ENCODE data around the gene ZFAND4. TPM values are rescaled to one million over a fixed set of nuclear protein-coding genes. Genes with fewer than 3 reads are reported as not detected.
"Not testable (repeated sequence)": the region's sequence is repeated elsewhere in the genome, so short reads cannot be mapped to it uniquely, and the experiment has no call there.

ZFAND4 gene
- total and polyA plus RNA-seq, 10 of the 15 experiments (the other 5 are each of a cell fraction or from before 2014, with no cell fraction given): 4.7 to 20.8 (median 12.8) TPM

DNA sequence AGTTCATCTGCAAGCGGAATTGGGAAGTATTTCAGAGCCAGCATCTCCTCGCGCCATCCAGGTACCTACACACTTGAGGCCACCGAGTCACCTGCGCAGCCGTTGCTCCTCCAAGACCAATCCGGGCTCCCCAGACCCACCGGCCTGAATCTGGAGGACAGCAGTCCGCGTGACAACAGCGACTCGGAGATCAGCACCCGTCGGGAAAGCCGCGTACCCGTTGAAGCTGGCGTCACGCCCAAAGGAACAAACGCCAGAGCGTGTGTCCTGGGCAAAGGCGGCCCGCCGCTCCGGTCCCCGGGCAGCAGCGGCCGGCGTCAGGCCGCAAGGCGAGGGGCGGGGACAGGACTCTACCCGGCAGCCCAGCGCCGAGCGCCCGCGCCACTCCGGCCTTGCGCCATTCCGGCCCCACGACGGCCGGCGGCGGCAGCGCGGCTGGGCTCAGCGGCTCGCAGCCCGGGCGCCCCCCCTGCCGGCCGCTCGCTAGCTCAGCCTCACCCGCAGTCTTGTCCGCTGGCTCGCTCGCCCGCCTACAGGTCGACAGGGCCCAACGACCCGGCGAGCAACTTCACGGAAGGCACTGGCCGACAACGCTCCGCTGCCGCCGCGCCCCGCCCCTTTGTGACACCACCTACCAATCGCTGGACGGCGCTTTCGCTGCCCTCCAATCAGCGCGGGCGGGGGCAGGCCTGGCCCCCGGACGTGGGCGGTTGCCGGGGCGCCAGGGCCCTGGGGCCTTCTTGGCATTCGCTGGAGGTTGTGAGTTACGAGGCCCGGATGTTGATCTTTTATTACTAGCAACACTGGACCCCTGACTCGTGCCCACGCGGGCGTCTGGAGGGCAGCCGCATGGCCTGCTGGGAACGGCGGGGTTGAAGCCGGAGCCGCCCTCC lies at the start of gene ZFAND4 (continued):
- TF ChIP-seq, protein P1, sequence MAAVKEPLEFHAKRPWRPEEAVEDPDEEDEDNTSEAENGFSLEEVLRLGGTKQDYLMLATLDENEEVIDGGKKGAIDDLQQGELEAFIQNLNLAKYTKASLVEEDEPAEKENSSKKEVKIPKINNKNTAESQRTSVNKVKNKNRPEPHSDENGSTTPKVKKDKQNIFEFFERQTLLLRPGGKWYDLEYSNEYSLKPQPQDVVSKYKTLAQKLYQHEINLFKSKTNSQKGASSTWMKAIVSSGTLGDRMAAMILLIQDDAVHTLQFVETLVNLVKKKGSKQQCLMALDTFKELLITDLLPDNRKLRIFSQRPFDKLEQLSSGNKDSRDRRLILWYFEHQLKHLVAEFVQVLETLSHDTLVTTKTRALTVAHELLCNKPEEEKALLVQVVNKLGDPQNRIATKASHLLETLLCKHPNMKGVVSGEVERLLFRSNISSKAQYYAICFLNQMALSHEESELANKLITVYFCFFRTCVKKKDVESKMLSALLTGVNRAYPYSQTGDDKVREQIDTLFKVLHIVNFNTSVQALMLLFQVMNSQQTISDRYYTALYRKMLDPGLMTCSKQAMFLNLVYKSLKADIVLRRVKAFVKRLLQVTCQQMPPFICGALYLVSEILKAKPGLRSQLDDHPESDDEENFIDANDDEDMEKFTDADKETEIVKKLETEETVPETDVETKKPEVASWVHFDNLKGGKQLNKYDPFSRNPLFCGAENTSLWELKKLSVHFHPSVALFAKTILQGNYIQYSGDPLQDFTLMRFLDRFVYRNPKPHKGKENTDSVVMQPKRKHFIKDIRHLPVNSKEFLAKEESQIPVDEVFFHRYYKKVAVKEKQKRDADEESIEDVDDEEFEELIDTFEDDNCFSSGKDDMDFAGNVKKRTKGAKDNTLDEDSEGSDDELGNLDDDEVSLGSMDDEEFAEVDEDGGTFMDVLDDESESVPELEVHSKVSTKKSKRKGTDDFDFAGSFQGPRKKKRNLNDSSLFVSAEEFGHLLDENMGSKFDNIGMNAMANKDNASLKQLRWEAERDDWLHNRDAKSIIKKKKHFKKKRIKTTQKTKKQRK (IDR thresholded peaks at IDR 0.05; ENCODE audit: low read depth, low read length): no peak
- peak; percentile 87 for TF ChIP-seq DPF2 (IDR thresholded peaks at IDR 0.05)
- peak in 1 of 2 experiments; percentile 98; a peak in 2 of 3 replicates for TF ChIP-seq EGR1 (IDR thresholded peaks at IDR 0.05; ENCODE audit: borderline replicate concordance in 1 of 2, low read depth in 2 of 2, low read length in 2 of 2)
- TF ChIP-seq ZNF24 (IDR thresholded peaks at IDR 0.05): peak; percentile 69
- TF ChIP-seq, protein P2, sequence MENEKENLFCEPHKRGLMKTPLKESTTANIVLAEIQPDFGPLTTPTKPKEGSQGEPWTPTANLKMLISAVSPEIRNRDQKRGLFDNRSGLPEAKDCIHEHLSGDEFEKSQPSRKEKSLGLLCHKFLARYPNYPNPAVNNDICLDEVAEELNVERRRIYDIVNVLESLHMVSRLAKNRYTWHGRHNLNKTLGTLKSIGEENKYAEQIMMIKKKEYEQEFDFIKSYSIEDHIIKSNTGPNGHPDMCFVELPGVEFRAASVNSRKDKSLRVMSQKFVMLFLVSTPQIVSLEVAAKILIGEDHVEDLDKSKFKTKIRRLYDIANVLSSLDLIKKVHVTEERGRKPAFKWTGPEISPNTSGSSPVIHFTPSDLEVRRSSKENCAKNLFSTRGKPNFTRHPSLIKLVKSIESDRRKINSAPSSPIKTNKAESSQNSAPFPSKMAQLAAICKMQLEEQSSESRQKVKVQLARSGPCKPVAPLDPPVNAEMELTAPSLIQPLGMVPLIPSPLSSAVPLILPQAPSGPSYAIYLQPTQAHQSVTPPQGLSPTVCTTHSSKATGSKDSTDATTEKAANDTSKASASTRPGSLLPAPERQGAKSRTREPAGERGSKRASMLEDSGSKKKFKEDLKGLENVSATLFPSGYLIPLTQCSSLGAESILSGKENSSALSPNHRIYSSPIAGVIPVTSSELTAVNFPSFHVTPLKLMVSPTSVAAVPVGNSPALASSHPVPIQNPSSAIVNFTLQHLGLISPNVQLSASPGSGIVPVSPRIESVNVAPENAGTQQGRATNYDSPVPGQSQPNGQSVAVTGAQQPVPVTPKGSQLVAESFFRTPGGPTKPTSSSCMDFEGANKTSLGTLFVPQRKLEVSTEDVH (IDR thresholded peaks at IDR 0.05; ENCODE audit: low read depth, partially characterized antibody): no peak
- TF ChIP-seq ESRRA (IDR thresholded peaks at IDR 0.05; ENCODE audit: low read length): no peak

GRCh38 chr10:45721503-45721902 lies 48.9 kb upstream of the ZFAND4 start:
- H3K4me1 ChIP-seq (ENCODE audit: control insufficient read depth, insufficient read depth, low read length); H3K27me3 ChIP-seq (replicated peaks in 1 of 2; ENCODE audit: control insufficient read depth in 2 of 2, insufficient read depth in 2 of 2, low read length in 1 of 2); POLR2A ChIA-PET; CTCF ChIA-PET; BruUV-seq (replicated peaks); H3K4me2 ChIP-seq (ENCODE audit: control insufficient read depth, insufficient read depth); H4K20me1 ChIP-seq (ENCODE audit: control insufficient read depth, insufficient read depth); intact Hi-C loops (cut with micrococcal nuclease; ENCODE audit: unreplicated experiment); SMC1A ChIA-PET (ENCODE audit: uncharacterized antibody, unreplicated experiment); RAD21 ChIA-PET (ENCODE audit: unreplicated experiment); H2AFZ ChIP-seq (ENCODE audit: control insufficient read depth, low read depth, low read length); H3K27ac ChIP-seq (ENCODE audit: control insufficient read depth, insufficient read depth); H3K36me3 ChIP-seq (ENCODE audit: control insufficient read depth in 2 of 2, insufficient read depth in 2 of 2, low read length in 1 of 2); H3K4me3 ChIP-seq; H3K9me3 ChIP-seq (replicated peaks; ENCODE audit: control insufficient read depth, insufficient read depth, low read length); H3K9ac ChIP-seq (ENCODE audit: control insufficient read depth, insufficient read depth, low read length); FAIRE-seq; ATAC-seq; H3K79me2 ChIP-seq (ENCODE audit: control insufficient read depth, insufficient read depth, low read length); DNase-seq (ENCODE audit: low read depth, low spot score): not testable (repeated sequence)
- in situ Hi-C loops (cut with MboI): loop anchor here (10.0 kb wide), 1 partner anchor 257 kb away; no protein-coding TSS in a partner anchor
- WGBS (ENCODE audit: insufficient coverage, insufficient replicate concordance, low lambda C conversion rate, missing lambda C conversion rate): 67% methylated on average over 8 of the region's 10 CpGs

DNA sequence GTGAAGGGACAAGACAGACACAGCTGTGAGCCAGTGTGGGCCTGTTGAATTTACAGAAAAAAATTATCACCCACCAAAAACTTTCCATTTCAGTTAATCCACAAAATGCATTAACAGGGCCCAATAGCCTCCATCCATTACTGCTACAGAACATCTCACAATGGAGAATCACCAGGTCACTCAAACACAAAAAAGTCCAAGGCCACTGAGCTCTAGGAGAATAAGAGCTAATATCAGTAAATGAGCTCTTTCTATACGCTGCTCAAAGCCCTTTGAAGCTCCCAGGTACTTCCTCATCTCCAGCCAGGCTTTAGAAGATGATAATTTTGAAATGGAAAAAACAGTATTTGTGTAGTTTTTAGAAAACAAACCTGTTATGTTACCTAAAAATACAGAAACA lies 45.1 kb upstream of the ZFAND4 start:
- H3K27ac ChIP-seq (ENCODE audit: control insufficient read depth, insufficient read depth); in situ Hi-C loops (cut with MboI); H3K27me3 ChIP-seq (replicated peaks in 1 of 2; ENCODE audit: control insufficient read depth in 2 of 2, insufficient read depth in 2 of 2, low read length in 1 of 2); H2AFZ ChIP-seq (ENCODE audit: control insufficient read depth, low read depth, low read length); SMC1A ChIA-PET (ENCODE audit: uncharacterized antibody, unreplicated experiment); ATAC-seq; H3K4me3 ChIP-seq; FAIRE-seq; H3K9me3 ChIP-seq (replicated peaks; ENCODE audit: control insufficient read depth, insufficient read depth, low read length); H3K4me1 ChIP-seq (ENCODE audit: control insufficient read depth, insufficient read depth, low read length); CTCF ChIA-PET; DNase-seq (ENCODE audit: low read depth, low spot score); H3K4me2 ChIP-seq (ENCODE audit: control insufficient read depth, insufficient read depth); BruUV-seq (replicated peaks); intact Hi-C loops (cut with micrococcal nuclease; ENCODE audit: unreplicated experiment); H4K20me1 ChIP-seq (ENCODE audit: control insufficient read depth, insufficient read depth); POLR2A ChIA-PET; RAD21 ChIA-PET (ENCODE audit: unreplicated experiment); H3K9ac ChIP-seq (ENCODE audit: control insufficient read depth, insufficient read depth, low read length); H3K36me3 ChIP-seq (ENCODE audit: control insufficient read depth in 2 of 2, insufficient read depth in 2 of 2, low read length in 1 of 2); H3K79me2 ChIP-seq (ENCODE audit: control insufficient read depth, insufficient read depth, low read length): not testable (repeated sequence)
- WGBS (ENCODE audit: insufficient coverage, insufficient replicate concordance, low lambda C conversion rate, missing lambda C conversion rate): 58% methylated on average over 1 of the region's 1 CpG
